HG02970 (cell line): ENCODE measurements around the gene ARHGEF2.
"Not testable (repeated sequence)": the region's sequence is repeated elsewhere in the genome, so short reads cannot be mapped to it uniquely, and the experiment has no call there.

Experiments
- ATAC-seq: cut with Tn5 transposase; IDR thresholded peaks from one replicate; pipeline ENCODE4 v1.9.1; 2021; ENCODE audit warnings: mild to moderate bottlenecking, moderate library complexity, moderate number of reproducible peaks; ENCODE audit not compliant: unreplicated experiment, low FRiP score

ARHGEF2 gene

DNA sequence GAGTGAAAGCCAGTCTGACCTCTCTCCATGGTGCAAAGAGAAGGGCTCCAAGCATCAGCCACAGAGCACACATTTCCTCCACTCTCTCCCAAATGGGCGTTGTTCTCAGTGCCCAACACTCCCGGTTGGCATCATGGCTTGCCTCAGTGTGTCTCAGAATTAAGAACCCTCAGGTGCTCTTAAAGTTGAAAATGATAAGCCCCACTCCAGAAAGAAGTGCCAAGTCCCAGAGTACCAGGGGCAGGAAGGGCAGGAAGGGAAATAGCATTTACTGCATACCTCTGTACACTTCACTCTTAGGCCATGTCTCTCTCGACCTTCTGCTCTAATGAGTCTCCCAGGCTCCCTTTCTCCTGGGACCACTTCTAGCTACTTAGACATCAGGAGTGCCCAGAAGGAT is 15.2 kb upstream of the ARHGEF2 start:
- no peak for ATAC-seq

DNA sequence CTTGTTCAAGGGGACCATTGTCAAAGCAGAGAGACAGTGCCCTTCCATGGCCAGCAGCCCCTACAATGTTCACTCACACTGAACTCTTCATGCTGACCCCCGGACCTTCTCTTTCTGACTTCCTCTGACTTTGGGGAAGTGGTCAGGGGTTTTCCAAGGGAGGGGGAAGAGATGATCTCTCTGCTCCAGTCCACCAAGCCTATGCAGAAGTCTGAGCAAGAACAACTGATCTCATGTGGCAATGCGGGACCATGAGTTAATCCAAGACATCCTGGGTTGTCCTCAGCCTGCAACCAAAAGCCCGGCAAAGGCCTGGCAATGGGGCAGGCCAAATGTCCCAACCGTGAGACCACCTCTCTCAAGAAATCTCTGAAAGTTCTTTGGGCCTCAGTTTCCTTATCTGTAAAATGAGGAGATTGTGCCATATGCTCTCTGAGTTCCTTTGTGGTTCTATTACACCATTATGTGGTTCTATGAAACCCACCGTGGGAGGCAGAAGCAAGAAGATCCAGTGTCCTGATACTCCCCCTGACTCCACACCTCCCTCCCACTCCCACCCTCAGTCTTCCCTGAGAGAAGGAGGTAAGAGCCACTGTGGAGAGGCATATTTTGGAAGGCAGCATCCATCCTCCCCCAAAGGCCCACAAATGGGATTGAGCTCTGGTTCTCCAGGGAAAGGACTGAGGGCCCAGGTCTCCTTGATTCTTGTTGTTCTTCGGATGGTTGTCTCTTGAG is 11.8 kb upstream of the ARHGEF2 start:
- ATAC-seq, result no peak

DNA sequence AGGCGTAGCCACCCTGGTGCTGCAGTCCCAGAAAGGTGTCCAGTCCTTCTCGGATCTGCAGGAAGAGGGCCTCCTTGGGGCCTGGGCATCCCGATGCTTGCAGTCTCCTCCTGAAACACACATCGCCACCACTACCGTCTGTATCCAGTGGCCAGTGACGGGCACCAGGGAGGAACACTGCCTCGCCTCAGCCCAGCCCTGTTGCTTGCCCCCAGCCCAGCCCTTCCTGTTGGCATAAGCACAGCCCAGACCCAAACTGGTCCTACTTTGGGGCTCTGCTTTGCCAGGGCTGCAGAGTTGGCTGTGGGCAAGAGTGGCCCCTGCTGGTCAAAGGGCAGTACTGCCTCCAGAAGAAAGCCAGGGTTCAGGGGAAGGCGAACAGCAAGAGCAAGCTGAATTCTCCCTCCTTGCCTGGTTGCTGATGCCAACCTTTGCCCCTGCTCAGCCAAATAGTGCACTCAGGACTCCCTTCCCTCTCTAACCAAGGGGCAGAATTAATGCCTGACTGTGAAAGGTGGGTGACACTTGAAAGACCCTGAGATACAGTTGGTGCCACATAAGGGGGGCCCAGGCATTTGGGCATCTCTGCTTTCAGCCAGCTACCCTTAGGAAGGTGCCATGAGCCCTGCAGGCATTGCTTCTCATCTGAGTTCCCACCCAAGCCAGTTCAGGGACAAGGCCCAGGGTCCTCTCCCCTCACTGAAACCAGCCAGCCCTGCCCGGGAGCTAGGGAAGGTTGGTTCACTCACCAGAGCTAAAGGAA is 11.1 kb upstream of the ARHGEF2 start:
- ATAC-seq, result no peak

DNA sequence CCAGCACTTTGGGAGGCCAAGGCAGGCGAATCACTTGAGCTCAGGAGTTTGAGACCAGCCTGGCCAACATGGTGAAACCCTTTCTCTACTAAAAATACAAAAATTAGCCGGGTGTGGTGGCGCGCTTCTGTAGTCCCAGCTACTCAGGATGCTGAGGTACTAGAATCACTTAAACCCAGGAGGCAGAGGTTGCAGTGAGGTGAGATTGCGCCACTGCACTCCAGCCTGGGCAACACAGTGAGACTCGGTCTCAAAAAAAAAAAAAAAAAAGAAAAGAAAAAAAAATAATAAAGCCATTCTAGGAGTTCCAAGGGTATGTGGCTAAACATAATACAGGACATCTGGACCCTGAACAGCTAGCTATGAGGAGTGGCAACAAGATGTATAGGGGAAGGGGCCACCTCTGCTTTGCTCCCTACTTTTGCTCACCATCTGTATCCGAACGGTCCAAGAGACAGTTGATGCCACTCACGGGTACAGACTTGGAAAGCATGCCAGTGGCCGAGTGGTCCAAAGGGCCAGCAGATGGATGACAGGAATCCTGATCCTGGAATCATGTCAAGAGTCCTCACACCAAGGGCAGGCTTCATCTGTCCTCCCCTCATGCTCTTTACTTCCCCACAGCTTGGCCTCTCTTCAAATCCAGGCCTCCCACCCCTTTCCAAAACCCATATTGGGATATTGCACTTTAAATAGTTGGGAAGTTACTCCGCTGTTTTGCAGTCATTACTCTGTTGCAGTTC is 6.7 kb upstream of the ARHGEF2 start:
- not testable (repeated sequence) for ATAC-seq

DNA sequence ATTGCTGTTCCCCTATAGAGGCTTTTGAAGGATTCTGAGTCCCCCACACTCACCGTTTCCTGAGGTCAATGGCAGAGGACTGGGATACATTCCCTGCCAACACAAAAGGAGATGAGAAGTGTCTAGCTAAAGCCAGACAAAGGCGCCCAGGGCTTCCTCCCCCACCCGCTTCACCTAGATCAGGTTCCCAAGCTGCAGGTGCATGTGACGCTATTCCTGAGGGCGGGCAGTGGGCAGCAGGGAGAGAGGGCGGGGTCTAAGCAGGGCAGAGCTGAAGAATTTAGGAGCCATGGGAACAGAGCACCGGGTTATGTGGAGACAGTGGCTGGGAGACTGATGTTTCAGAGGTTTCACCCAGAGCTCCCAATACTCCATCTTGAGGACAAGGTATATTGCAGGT is 6.0 kb upstream of the ARHGEF2 start:
- no peak for ATAC-seq

DNA sequence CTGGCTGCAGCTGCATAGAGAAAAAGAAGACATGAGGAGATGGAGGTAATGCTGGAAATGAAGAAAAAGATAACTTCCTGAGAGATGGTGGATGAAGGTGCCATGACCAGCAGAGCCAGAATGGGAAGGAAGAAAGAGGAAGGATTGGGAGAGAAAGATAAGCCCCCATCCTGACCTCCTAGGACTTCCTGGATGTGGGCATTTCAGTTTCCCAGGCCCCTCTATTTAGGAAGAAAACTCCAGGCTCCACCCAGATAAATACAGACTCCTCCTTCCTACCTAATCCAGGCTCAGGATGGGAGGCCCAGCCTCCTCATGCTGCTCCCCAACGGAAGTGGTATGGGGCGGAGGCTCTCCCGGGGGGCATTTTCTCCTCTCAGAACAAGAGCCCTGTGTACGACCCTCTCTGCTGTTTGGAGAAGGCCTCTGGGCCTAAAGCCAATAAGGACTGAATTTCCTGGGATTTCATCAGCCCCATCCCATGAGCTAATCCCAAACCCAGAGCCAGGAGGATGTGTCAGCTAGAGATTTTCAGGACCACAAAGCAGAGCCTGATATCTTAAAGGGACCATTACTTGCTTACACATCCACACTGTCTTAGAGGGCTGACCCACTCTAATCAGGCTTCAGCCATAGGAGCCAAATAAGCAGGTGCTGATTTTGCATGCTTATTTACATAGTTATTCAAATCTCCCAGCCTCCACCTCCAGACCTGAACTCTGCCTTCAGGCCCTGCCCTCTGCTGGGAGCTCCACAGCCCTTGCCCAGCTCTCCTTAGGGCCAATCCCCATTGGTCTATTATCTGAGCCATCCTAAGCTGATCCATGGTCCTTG is 5.1 kb upstream of the ARHGEF2 start:
- ATAC-seq, result no peak

DNA sequence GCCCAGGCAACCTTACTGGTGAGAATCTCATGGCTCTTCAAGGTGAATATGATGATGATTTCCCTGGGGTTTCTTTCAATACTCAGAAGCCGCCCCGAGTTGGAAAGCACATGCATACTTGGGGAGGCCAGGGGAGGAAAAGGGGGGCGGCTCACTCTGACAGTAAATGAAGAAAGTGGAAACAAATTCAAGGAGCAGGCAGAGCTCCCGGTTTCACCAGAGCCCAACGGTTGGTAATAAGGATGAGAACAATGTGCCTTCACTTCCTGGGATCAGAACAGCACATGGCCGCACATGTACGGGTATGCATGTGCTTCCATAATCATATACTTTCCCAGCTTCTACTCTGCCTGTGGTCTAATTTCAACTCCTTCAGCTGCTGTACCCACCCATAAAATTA is 3.8 kb upstream of the ARHGEF2 start:
- no peak for ATAC-seq

DNA sequence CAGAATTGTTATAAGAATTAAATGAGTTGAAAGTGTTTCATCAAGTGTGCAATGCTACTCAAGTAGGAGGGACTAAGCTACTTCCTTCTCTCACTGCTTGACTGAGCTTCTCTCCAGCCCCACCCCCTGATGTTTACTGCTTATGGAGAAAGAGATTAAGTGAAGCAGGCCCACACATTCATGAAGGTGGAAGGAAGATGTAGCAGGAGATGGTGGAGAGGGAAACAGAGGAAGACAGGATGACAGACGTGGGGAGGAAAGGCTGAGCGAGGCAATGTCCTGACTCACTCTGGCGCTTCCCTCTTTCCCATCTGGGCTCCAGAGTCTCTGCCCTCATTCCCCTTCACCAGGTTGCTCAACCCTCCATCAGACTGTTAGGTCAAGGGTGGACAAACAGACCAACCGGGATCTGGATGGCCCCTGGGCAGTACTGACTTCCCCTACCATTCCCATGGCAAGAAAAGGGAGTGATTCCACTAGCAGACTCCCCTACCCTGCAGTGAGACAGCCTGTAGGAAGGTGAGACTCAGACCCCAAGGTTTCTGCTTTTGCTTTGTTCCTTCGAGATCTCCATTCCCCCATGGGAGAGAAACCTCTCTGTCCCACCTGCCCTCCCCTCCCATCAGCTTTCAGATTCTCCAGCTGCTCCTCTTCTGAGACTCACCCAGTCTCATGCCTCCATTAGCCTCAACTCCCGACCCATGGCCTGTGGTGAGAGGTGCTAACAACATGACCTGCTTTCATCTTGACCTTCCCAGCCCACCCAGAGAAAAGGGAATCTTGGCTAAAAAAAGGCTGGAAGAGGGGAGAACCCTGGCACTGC is 3.1 kb upstream of the ARHGEF2 start:
- ATAC-seq, result no peak

DNA sequence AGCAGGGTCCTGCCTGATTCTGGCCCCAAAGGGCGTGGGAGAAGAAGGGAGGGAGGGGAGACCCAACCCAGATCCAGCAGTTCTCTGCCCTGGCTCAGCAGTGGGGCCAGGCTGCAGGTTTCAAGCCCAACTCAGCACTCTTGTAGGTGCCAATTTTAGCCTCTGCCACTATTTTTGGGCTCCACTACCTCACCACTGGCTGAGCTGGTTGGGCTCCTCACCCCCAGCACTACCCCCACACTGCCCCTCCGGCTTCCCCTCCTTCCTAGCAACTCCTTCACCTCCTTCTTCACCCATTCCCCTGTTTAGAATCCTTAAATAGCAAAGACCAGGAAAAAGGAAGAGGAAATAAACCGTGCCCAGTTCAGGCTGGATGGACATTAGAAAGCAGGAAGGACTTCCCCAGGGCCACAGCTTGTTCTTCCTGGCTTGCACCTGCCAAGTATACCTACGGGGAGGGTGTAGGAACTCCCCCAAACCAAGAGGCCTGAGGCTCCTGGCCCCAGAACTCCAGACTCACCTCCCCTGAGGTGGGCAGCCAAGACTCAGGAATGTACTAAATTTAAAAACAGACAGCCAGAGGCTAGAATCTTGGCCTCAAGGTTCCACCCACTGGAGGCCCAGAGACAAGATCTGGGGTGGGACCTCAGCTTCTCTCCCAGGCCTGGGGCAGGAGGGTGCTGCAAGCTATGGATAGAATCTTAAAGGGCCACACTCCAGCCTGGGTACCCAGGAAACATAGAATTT is 1.4 kb upstream of the ARHGEF2 start:
- ATAC-seq, result no peak

DNA sequence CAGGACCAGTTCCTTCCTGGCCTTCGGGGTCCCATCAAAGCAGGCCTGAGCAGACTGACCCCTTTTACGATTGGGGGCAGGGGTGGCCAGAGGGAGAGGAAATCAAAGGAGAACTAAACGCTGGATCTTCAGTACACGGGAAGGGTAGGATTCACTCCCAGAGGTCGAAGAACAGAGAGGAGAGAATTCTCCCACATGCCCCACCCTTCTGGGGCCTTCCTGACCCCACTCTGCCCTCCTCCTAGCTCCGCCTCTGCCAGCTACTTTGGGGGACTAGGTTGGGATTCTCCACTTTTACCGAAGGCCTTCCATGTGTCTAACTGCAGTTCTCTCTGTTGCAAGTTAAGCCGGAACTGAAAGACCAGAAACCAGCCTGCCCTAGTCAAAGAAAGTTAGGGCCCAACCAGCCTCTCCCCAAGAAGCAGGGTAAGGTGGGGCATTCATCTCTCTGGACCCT is 654 bp upstream of the ARHGEF2 start:
- ATAC-seq, result no peak

DNA sequence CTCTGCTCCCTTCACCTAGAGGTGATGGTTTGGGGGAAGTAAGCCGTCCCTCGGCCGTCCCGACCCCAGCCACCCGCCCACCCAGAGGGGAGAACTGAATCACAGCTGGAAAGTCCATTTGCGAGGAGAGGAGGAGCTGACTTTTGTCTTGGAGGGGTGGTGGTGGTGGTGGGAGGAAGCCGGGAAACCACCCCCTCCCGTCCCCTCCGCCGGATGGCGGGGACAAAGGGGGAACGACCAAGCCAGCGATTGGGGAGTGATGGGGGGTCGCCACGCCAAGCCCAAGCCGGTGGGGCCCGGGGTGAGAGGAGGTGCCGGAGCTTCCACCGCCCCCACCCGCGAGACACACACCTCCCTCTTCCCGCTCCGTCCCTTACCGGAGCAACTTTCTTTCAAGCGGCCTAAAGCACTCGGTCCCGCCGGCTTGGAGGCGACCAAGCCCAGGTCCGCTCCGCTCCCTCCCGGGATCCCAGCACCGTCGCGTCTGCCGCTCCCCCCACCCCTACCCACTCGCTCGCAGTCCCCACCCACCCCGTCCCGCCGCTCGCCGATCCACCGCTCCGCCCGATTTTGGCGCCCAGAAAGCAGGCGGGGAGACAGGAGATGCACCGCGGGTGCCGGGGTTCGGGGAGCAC is 540 bp downstream of the ARHGEF2 start:
- ATAC-seq, result no peak

DNA sequence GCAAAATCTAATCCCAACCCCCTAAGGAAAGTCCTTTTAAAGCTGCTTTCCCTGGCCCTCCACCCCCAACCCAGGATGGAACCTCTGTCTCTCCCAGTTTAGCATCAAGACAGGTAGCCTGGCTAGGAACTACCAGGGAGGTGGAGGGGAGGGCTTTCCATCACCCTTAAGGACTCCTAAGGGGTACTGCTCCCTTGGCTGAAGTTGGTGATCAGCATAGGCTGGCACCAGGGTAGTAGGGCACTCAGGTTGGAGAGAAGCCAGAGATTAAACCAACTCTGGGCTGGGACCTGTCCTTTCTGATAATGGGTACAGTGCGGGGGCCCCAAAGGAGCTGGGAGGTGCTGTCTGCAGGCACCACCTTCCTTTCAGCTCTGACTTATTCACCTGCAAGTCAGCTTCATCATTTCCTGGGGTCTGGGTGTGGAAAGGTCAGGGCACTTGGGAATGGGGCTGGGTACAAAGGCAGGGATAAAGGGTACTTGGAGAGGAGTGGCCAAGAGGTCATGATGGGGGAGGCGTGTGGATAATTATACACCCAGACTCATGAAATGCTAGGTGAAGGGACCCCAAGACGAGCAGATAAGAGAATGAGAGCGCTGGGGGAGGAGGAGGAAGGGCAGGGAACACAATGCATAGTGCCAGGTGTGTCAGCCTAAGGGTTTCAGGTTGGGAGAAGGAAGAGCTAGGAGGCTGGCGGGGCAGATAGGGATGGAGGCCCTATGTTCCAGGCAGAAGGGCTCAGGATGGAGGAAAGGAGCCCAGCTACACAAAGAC is 1.2 kb downstream of the ARHGEF2 start:
- no peak for ATAC-seq

DNA sequence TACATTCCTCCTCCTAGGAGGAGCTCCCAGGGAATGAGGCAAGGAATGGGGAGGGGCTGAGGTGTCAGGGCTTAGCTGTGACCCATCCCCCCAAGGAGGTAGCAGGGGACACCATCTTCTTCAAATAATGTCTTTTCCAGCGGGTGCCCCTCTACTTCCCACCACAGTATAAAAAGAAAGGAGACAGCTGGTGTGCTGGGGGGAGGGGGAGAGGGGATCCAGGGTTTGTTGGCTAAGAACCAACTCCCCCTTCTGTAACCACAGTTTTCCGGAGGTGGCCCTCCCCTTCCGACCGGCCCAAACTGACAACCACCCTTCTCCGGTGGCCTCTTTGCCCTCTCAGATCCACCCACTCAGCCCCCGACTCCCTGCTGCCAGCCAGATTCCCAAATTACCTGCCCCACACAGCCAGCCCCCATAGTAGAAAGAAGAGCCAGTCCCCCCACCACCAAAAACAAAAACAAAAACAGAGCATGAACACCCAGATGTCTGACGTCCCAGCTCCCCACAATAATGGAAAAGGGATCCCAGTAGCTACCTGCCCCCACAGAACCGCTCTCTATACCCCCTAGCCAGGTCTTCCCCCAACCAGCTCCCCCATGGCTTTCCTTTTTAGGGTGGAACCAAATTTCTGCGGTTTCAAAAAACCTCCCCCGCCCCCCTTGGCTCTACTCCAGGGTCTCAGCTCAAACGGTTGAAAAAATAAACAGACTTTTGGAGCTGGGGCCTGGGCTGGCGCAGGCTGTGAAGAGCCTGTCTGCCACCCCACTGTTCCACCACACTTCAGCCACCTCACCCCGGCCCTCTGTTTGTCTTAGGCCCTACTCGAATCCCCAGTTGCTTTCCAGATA is 2.1 kb downstream of the ARHGEF2 start:
- ATAC-seq, result no peak

DNA sequence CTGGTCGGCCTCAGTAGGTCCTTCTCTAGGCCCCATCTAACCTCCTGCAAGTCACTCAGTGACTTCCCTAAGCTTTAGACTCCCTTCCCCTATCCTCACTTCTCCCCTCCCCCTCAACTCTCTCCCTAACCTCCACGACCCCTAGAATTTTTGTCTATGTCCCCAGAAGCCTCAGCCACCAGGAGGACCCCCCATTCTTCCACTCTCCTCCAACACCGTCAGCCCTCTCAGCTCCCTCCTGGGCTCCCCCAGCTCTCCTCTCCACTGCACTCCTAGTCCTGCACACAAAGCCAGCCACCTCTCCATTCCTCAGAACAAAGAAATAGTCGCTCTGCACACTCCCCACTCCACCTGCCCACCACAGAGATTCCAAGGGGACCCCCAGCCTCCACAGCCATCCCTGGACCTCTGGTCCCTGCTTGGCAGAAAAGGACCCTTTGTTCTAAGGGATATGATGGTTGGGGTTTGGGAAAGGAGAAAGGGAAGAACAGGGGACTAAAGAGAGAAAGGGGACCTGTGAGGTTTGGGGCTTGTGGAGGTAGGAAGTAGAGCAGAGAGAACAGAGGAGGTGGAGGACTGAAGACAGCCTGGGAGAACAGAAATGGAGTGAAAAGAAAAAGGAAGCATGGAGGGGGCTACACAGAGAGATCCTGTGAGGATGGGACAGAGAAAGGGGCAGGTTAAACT is 2.8 kb downstream of the ARHGEF2 start:
- no peak for ATAC-seq

DNA sequence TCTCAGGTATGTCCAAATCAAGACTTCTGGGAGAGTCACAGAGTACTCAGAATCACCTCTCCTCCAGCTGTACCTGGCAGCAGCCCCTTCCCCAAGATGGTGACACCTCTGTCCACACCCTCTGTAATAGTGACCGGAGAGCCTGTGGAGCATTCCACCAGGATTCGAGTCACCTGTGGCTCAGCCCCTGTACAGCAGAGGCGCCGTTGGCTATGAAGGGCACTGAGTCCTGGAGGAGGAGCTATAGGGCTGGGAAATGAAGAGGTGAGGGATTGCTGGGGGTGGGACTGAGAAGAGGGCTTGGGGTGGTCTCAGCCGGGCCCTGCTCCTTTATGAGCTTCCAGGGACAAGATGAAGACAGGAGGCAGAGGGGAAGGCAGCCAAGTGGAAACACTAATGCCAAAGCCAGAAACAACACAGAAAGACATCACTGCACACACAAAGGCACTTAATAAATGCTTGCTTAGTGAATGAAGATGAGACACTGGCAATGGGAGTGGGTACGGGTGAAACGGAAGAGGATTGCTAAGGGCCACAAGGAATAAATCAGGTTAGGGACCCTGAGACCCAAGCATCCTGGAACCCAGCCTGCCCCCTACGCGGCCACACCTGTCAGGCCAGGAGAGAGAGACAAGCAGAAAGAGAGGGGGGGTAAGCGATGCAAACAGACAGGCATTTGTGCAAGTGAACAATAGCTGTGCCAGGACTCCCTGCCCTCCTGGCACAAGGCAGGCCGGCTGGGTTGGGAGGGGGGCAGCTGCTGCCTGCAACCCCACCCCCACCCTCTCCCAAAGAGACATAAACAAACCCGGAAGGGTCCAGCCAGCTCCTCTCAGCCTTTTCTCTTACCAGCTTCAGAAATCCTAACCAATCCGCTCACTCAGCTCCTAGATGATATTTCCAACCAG is 3.9 kb downstream of the ARHGEF2 start:
- ATAC-seq, result no peak
